HUES64 (cell line): ENCODE results near the gene KDM2B.
A peak's percentile ranks its signal among the peaks of the same experiment; 100 is the strongest.

ENCODE experiments used
- H3K27ac ChIP-seq: 2 replicates; pipeline ENCODE4 v1.7.0; 2013; ENCODE audit warnings: low read depth, low read length, inconsistent platforms
- H3K27me3 ChIP-seq: 2 replicates; pipeline ENCODE4 v1.6.1; 2013; ENCODE audit warnings: mild to moderate bottlenecking, low read length; ENCODE audit not compliant: insufficient read depth
- H3K36me3 ChIP-seq: 2 replicates; pipeline ENCODE4 v1.6.1; 2013; ENCODE audit warnings: mild to moderate bottlenecking, low read length; ENCODE audit not compliant: insufficient read depth
- H3K4me1 ChIP-seq: 2 replicates; pipeline ENCODE4 v1.6.1; 2013; ENCODE audit warnings: mild to moderate bottlenecking, low read length, moderate library complexity; ENCODE audit not compliant: insufficient read depth
- H3K4me3 ChIP-seq: 2 replicates; pipeline ENCODE4 v1.5.1; 2013; ENCODE audit warnings: mild to moderate bottlenecking, low read length, moderate library complexity
- H3K9ac ChIP-seq: 2 replicates; pipeline ENCODE4 v1.6.1; 2013; ENCODE audit warnings: mild to moderate bottlenecking, low read depth, low read length
- H3K9me3 ChIP-seq: 2 replicates; pipeline ENCODE4 v1.6.1; 2013; ENCODE audit warnings: low read depth, low read length; ENCODE audit not compliant: insufficient read depth
- WGBS: fragments of 150-250, 120-280 bp; methylation state at CpG from one replicate; pipeline ENCODE4 v1.1.7; 2013; ENCODE audit warnings: missing lambda C conversion rate; 5-methylcytosine and 5-hydroxymethylcytosine counted together

Gene KDM2B

GRCh38 chr12:121535150-121536053, 45.4 kb downstream of the KDM2B start:
- no peak overlapping the region for H3K9ac ChIP-seq
- H3K4me1 ChIP-seq, result peaks cover 26% of the 10 kb centered on the region
- H3K4me3 ChIP-seq, result peak overlapping the region; percentile 50
- no peaks in the 10 kb centered on the region for H3K9me3 ChIP-seq
- peaks cover 44% of the 10 kb centered on the region for H3K36me3 ChIP-seq
- H3K27me3 ChIP-seq, result peaks cover 5% of the 10 kb centered on the region
- H3K27ac ChIP-seq, result peak overlapping the region; percentile 7; the same call in 1 of the 2 replicates
- WGBS, result 40% methylated on average over 13 of the region's 13 CpGs

- Histone ChIP-seq H3K9ac (no peak overlapping the region), H3K27me3 (peaks cover 5% of the 10 kb centered on the region), H3K4me1 (peaks cover 26% of the 10 kb centered on the region), H3K36me3 (peaks cover 38% of the 10 kb centered on the region), H3K4me3 (no peak overlapping the region), H3K27ac (peak overlapping the region; percentile 12; the same call in 1 of the 2 replicates), H3K9me3 (no peaks in the 10 kb centered on the region)
- WGBS, result 38% methylated on average over 14 of the region's 14 CpGs
Observed at GRCh38 chr12:121534495-121535148, 46.2 kb downstream of the KDM2B start.

- Histone ChIP-seq H3K4me3 (no peak overlapping the region), H3K36me3 (peaks cover 48% of the 10 kb centered on the region), H3K4me1 (peaks cover 26% of the 10 kb centered on the region), H3K27me3 (peaks cover 5% of the 10 kb centered on the region), H3K27ac (no peak overlapping the region), H3K9me3 (no peaks in the 10 kb centered on the region), H3K9ac (no peak overlapping the region)
- 91% methylated on average over 17 of the region's 17 CpGs for WGBS
Observed at GRCh38 chr12:121533394-121534090, 47.3 kb downstream of the KDM2B start.

- H3K9me3 ChIP-seq, result no peaks in the 10 kb centered on the region
- no peak overlapping the region for H3K27ac ChIP-seq
- H3K4me3 ChIP-seq, result no peak overlapping the region
- WGBS, result 88% methylated on average over 16 of the region's 16 CpGs
- H3K27me3 ChIP-seq, result no peaks in the 10 kb centered on the region
- peaks cover 26% of the 10 kb centered on the region for H3K4me1 ChIP-seq
- H3K9ac ChIP-seq, result no peak overlapping the region
- H3K36me3 ChIP-seq, result peaks cover 53% of the 10 kb centered on the region
Observed at GRCh38 chr12:121532503-121533393, 48.1 kb downstream of the KDM2B start.

- H3K9me3 ChIP-seq, result no peaks in the 10 kb centered on the region
- 93% methylated on average over 1 of the region's 1 CpG for WGBS
- no peak overlapping the region for H3K9ac ChIP-seq
- no peak overlapping the region for H3K27ac ChIP-seq
- H3K4me3 ChIP-seq, result no peak overlapping the region
- H3K27me3 ChIP-seq, result no peaks in the 10 kb centered on the region
- H3K4me1 ChIP-seq, result peaks cover 21% of the 10 kb centered on the region
- H3K36me3 ChIP-seq, result peaks cover 56% of the 10 kb centered on the region
Observed at GRCh38 chr12:121531356-121531750, 49.5 kb downstream of the KDM2B start.

- Histone ChIP-seq H3K27ac (peak overlapping the region; percentile 27; the same call in 1 of the 2 replicates), H3K36me3 (peaks cover 57% of the 10 kb centered on the region), H3K27me3 (no peaks in the 10 kb centered on the region), H3K9me3 (no peaks in the 10 kb centered on the region), H3K9ac (no peak overlapping the region), H3K4me3 (no peak overlapping the region), H3K4me1 (peaks cover 20% of the 10 kb centered on the region)
- WGBS, result 56% methylated on average over 6 of the region's 6 CpGs
Observed at GRCh38 chr12:121530600-121531355, 50.0 kb downstream of the KDM2B start.

GRCh38 chr12:121529184-121529583, 51.6 kb downstream of the KDM2B start:
- H3K27ac ChIP-seq, result no peak overlapping the region
- H3K27me3 ChIP-seq, result no peaks in the 10 kb centered on the region
- no peak overlapping the region for H3K4me3 ChIP-seq
- H3K36me3 ChIP-seq, result peaks cover 66% of the 10 kb centered on the region
- H3K9me3 ChIP-seq, result no peaks in the 10 kb centered on the region
- peaks cover 7% of the 10 kb centered on the region for H3K4me1 ChIP-seq
- no peak overlapping the region for H3K9ac ChIP-seq
- WGBS, result 97% methylated on average over 7 of the region's 7 CpGs

- Histone ChIP-seq H3K4me3 (no peak overlapping the region), H3K27me3 (no peaks in the 10 kb centered on the region), H3K27ac (no peak overlapping the region), H3K36me3 (peaks cover 63% of the 10 kb centered on the region), H3K9me3 (no peaks in the 10 kb centered on the region), H3K4me1 (no peaks in the 10 kb centered on the region), H3K9ac (no peak overlapping the region)
- 91% methylated on average over 8 of the region's 8 CpGs for WGBS
Observed at GRCh38 chr12:121525411-121525810, 55.4 kb downstream of the KDM2B start.

- H3K27me3 ChIP-seq, result no peaks in the 10 kb centered on the region
- WGBS, result 90% methylated on average over 16 of the region's 16 CpGs
- H3K9ac ChIP-seq, result no peak overlapping the region; the same call in 1 of the 2 replicates
- no peaks in the 10 kb centered on the region for H3K9me3 ChIP-seq
- no peak overlapping the region for H3K4me3 ChIP-seq
- H3K36me3 ChIP-seq, result peaks cover 71% of the 10 kb centered on the region
- no peaks in the 10 kb centered on the region for H3K4me1 ChIP-seq
- H3K27ac ChIP-seq, result no peak overlapping the region; the same call in 1 of the 2 replicates
Observed at GRCh38 chr12:121524196-121524916, 56.5 kb downstream of the KDM2B start.
